IMR-90 (cell line): Measurements from ENCODE around the gene ONECUT2.

Experiments
- MAZ ChIP-seq: IDR thresholded peaks from 2 replicates; pipeline ENCODE4 v1.6.1; 2012; ENCODE audit warnings: low read depth, mild to moderate bottlenecking, low read length, improper control_type of control experiment, moderate library complexity, borderline replicate concordance
- NFE2L2 ChIP-seq: fragments of 150-350 bp; IDR thresholded peaks from 2 replicates; pipeline ENCODE4 v1.6.1; 2016; ENCODE audit warnings: low read depth, mild to moderate bottlenecking, low read length
- SMC3 ChIP-seq: fragments of 150-350 bp; IDR thresholded peaks from 2 replicates; pipeline ENCODE4 v1.6.1; 2016; ENCODE audit warnings: low read depth, mild to moderate bottlenecking, antibody characterized with exemption, low read length, moderate library complexity
- TF ChIP-seq, protein P1 (sequence below): conservative IDR thresholded peaks from 2 replicates; pipeline ENCODE4 v1.5.1; 2012; ENCODE audit warnings: mild to moderate bottlenecking, low read depth, low read length, improper control_type of control experiment

DNA sequence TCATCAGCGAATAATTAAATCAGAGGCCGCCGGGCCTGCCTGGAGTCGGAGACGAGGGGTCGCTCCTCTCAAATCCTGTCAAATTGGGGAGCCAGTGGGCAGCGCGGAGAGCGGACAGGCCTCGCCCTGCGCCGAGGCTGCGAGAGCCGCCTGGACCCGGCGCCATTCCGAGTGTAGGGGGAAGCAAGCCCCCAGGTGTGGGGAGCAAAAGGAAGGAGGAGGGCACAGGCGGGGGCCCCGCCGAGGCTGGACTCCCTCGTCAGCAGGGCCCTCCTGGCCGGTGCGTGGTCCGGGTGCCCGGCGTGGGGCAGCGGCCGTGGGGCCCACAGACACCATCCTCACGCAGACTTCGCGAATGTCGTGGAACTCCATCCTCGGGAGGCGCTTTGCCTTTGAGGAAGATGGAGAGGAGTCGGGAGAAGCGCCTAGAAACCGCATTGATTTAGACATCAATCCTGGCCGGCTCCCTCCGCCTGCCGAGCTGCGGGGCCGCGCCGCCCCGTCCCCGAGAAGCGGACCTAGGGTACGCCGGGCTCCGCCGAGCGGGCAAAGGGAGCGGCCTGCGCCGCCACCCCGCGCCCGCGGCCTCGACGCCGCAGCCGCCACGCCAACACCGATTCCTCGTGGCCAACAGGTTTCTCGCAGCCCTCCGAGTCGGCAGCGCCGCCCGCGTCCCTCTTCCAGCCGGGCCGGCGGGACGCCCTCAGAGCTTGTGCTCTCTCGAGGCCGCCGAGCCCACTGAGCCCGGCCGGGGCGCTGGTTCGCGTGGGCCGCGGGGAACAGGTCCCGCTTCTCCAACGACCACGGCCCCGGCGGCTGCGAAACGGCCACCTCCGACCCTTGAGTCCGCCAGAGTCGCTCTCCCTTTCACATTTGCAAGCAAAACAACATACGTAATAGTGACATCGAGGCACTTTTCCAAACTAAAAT lies 6.7 kb upstream of the ONECUT2 start:
- TF ChIP-seq MAZ (no peak), NFE2L2 (no peak), SMC3 (no peak)
- TF ChIP-seq, protein P1, sequence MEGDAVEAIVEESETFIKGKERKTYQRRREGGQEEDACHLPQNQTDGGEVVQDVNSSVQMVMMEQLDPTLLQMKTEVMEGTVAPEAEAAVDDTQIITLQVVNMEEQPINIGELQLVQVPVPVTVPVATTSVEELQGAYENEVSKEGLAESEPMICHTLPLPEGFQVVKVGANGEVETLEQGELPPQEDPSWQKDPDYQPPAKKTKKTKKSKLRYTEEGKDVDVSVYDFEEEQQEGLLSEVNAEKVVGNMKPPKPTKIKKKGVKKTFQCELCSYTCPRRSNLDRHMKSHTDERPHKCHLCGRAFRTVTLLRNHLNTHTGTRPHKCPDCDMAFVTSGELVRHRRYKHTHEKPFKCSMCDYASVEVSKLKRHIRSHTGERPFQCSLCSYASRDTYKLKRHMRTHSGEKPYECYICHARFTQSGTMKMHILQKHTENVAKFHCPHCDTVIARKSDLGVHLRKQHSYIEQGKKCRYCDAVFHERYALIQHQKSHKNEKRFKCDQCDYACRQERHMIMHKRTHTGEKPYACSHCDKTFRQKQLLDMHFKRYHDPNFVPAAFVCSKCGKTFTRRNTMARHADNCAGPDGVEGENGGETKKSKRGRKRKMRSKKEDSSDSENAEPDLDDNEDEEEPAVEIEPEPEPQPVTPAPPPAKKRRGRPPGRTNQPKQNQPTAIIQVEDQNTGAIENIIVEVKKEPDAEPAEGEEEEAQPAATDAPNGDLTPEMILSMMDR = no peak
